Lung (tissue), 12 donors: ENCODE measurements around the gene TAS1R1. TPM values are rescaled to one million over a fixed set of nuclear protein-coding genes. Genes with fewer than 3 reads are reported as not detected.

Experiments
- ATAC-seq: fragments of 200-7000 bp; cut with Tn5 transposase; one replicate; pipeline ENCODE4 v1.9.1; 2020; ENCODE audit warnings: moderate number of reproducible peaks; ENCODE audit not compliant: insufficient read depth, low FRiP score
- DNase-seq, 3 donors: peaks; one replicate each; pipeline ENCODE4 v3.0.0-alpha.2; 2013 to 2017
- H3K27ac ChIP-seq, 2 donors: one replicate each; pipeline ENCODE4 v1.5.1; 2013; ENCODE audit warnings: mild to moderate bottlenecking in 2 of 2, moderate library complexity in 2 of 2, control low read depth in 1 of 2, inconsistent platforms in 1 of 2, low read depth in 1 of 2, low read length in 1 of 2
- H3K27me3 ChIP-seq, 3 donors: one replicate each; pipeline ENCODE4 v1.5.1; 2013; ENCODE audit warnings: low read length in 2 of 3; ENCODE audit not compliant: control insufficient read depth in 3 of 3, insufficient read depth in 3 of 3
- H3K36me3 ChIP-seq, 4 donors: one replicate each; pipeline ENCODE4 v1.5.1; 2013; ENCODE audit warnings: low read length in 4 of 4, mild to moderate bottlenecking in 1 of 4, moderate library complexity in 1 of 4; ENCODE audit not compliant: control insufficient read depth in 4 of 4, insufficient read depth in 4 of 4
- H3K4me1 ChIP-seq, 5 donors: one replicate each; pipeline ENCODE4 v1.5.1; 2013; ENCODE audit warnings: low read length in 5 of 5, mild to moderate bottlenecking in 2 of 5, moderate library complexity in 1 of 5; ENCODE audit not compliant: control insufficient read depth in 5 of 5, insufficient read depth in 5 of 5
- H3K4me3 ChIP-seq: one replicate; pipeline ENCODE4 v1.5.1; 2013; ENCODE audit warnings: mild to moderate bottlenecking, control low read depth, moderate library complexity
- H3K9ac ChIP-seq, 2 donors: one replicate each; pipeline ENCODE4 v1.5.1; 2013; ENCODE audit warnings: low read length in 2 of 2, control low read depth in 1 of 2; ENCODE audit not compliant: insufficient read depth in 1 of 2
- H3K9me3 ChIP-seq, 4 donors: one replicate each; pipeline ENCODE4 v1.5.1; 2013; ENCODE audit warnings: low read length in 3 of 4, mild to moderate bottlenecking in 1 of 4, moderate library complexity in 1 of 4; ENCODE audit not compliant: control insufficient read depth in 4 of 4, insufficient read depth in 3 of 4
- WGBS, 2 donors: extraction: QIAGEN DNeasy Blood & Tissue Kit; methylation state at CpG; one replicate each; pipeline ENCODE4 v1.1.7; 2013; 5-methylcytosine and 5-hydroxymethylcytosine counted together
- polyA plus RNA-seq, 2 donors: library from polyadenylated mRNA; stranded (reverse); fragments of 200-250 nt; gene quantifications; one replicate each; pipeline ENCODE4 v1.2.1, GENCODE V29; 2013
- total RNA-seq, 2 donors: library from RNA; depleted of rRNA in 1 of 2; stranded (reverse); fragments of >200 nt in 1 of 2; gene quantifications; one replicate each; pipeline ENCODE4 v1.2.1, GENCODE V29; 2014 to 2021
- TF ChIP-seq, protein P1 (sequence below): IDR thresholded peaks from 2 replicates; pipeline ENCODE4 v1.5.1; 2012; ENCODE audit warnings: mild to moderate bottlenecking; ENCODE audit errors: control extremely low read depth, extremely low read depth
- donor health status: control.
- donor health status: control.
- donor health status: Bipolar disorder and iron deficiency.
- donor health status: healthy.
- donor health status: DM: yes; HTN: yes; CAD: no.

TAS1R1 gene
- total and polyA plus RNA-seq, 4 donors = 0.02 to 0.51 (median 0.15) TPM

DNA sequence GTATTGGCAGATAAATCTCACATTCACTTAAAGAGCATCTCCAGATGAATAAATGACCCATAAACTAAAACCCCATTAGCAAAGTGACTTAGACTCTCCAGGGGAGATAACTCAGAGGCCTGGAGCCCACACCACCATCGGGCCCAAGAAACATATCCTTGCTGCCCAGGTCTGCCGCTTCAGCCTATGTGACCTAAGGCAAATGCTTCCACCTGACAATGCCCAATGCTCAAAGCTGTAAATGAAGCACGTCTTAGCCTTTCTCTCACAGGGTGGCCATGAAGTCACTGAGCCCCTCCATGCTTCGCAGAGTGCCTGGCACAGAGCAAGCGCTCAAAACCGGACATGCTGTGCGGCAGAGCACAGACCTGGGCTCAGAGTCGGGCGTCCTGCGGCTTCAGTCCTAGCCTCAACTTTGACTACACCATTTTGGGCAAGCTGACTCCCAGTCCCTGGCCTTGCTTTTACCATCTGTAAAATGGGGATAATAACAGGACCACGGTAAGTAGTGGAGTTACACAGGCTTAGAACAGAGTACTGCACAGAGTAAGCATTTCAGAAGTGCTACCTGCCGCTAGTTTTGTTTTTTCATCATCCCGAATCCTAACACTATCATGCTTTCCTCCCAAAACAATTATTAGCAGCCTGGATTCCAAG lies 24.5 kb upstream of the TAS1R1 start:
- WGBS, 2 donors = 96 to 97% methylated on average over 13 of the region's 13 CpGs
- no peak for DNase-seq
- peaks cover 39 to 50% (median 43%) of the 10 kb centered on the region in 4 donors for H3K36me3 ChIP-seq

DNA sequence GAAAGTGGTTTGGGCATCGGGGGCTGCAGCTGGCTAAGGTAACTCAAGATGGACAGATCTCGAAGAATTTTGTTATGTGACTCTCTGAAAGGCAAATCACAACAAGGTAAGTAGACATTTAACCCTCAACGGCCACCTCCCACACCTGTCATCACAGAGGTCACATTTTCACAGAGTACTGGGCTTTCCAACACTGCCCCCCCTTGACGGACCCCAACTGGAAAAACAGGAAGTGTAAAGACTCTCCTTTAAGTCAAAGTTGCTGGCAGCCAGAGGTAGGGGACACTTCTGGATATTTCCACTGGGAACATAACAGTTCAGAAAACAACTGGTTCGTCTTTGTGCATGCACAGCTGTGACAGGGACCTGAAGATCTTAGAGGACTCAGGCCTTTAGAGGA lies 23.1 kb upstream of the TAS1R1 start:
- DNase-seq (no peak), ATAC-seq (no peak)
- Histone ChIP-seq H3K9ac (no peak overlapping the region), H3K4me1 (no peaks in the 10 kb centered on the region), H3K27me3 (no peaks in the 10 kb centered on the region), H3K27ac (no peak overlapping the region), H3K9me3 (no peaks in the 10 kb centered on the region), H3K36me3 (peaks cover 32 to 43% (median 38%) of the 10 kb centered on the region in 4 donors), H3K4me3 (no peak overlapping the region)
- TF ChIP-seq, protein P1, sequence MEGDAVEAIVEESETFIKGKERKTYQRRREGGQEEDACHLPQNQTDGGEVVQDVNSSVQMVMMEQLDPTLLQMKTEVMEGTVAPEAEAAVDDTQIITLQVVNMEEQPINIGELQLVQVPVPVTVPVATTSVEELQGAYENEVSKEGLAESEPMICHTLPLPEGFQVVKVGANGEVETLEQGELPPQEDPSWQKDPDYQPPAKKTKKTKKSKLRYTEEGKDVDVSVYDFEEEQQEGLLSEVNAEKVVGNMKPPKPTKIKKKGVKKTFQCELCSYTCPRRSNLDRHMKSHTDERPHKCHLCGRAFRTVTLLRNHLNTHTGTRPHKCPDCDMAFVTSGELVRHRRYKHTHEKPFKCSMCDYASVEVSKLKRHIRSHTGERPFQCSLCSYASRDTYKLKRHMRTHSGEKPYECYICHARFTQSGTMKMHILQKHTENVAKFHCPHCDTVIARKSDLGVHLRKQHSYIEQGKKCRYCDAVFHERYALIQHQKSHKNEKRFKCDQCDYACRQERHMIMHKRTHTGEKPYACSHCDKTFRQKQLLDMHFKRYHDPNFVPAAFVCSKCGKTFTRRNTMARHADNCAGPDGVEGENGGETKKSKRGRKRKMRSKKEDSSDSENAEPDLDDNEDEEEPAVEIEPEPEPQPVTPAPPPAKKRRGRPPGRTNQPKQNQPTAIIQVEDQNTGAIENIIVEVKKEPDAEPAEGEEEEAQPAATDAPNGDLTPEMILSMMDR = no peak
- WGBS, 2 donors = 88 to 92% methylated on average over 5 of the region's 5 CpGs

More for the DNA sequence above, 24.5 kb upstream of the TAS1R1 start:
- H3K27me3 ChIP-seq = no peaks in the 10 kb centered on the region
- no peak overlapping the region for H3K4me3 ChIP-seq
- no peak overlapping the region for H3K9ac ChIP-seq
- H3K27ac ChIP-seq = no peak overlapping the region
- ATAC-seq = no peak
- no peaks in the 10 kb centered on the region for H3K4me1 ChIP-seq
- TF ChIP-seq, protein P1 = no peak
- H3K9me3 ChIP-seq = no peaks in the 10 kb centered on the region

DNA sequence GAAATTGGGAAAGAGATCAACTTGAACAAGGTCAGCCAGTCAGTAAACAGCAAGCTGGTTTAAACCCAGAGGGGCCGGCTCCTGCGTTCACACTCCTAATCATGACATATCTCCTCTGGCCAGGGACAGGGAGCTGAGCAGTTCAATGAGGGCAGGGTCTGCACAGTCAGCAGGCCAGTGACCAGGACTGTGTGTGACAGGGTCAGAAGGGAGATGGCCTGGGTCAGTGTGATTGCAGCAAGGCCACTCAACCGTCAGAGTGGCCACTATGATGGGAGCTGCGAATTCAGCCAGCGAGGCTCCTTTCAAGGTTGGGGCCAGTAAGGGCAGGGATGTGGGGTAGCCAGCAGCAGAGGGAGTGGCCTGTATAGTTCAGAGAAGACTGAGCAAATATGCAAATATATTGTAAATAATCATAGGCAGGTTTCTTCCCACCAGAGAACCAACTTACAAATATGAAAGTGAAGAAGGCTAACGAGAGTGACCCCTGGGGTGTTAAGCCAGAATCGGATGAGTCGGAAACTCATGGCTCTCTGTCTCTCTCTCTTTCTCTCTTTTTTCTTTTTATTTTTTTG lies 20.8 kb upstream of the TAS1R1 start:
- Histone ChIP-seq H3K9ac (no peak overlapping the region), H3K27me3 (no peaks in the 10 kb centered on the region), H3K4me1 (no peaks in the 10 kb centered on the region), H3K36me3 (peaks cover 21 to 32% (median 26%) of the 10 kb centered on the region in 4 donors), H3K9me3 (no peaks in the 10 kb centered on the region), H3K27ac (no peak overlapping the region), H3K4me3 (no peak overlapping the region)
- ATAC-seq (no peak), DNase-seq (no peak)
- TF ChIP-seq, protein P1 = no peak
- WGBS, 2 donors = 89 to 96% methylated on average over 8 of the region's 8 CpGs
